ENCODE data around the gene GRID2.
"Not testable (repeated sequence)": the region's sequence is repeated elsewhere in the genome, so short reads cannot be mapped to it uniquely, and the experiment has no call there.

The GRID2 gene

DNA sequence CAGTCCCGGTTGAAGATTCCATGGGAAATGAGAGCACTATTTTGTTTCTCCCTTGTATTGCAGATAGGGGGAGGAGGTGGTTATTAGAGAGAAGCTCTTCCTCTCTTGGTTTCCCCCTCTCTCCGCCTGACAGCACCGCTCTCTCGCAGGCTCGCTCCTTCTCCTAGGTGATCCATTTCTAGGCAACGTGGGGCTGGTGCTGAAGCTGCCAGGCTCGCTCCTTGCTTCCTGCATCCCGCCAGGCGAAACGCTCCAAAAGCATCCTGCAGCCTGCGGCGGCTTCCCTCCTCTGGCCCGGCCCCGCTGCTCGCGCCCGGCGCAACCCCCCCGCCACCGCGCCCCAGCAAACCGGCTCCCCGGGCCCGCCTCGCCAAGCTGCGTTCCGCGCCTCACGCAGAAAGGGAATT is at the start of gene GRID2:
TSS of gene GRID2 (plus strand) at position 346 of the 407 bp plus-strand sequence.
- DNase-seq (ENCODE audit: low spot score): no peak

DNA sequence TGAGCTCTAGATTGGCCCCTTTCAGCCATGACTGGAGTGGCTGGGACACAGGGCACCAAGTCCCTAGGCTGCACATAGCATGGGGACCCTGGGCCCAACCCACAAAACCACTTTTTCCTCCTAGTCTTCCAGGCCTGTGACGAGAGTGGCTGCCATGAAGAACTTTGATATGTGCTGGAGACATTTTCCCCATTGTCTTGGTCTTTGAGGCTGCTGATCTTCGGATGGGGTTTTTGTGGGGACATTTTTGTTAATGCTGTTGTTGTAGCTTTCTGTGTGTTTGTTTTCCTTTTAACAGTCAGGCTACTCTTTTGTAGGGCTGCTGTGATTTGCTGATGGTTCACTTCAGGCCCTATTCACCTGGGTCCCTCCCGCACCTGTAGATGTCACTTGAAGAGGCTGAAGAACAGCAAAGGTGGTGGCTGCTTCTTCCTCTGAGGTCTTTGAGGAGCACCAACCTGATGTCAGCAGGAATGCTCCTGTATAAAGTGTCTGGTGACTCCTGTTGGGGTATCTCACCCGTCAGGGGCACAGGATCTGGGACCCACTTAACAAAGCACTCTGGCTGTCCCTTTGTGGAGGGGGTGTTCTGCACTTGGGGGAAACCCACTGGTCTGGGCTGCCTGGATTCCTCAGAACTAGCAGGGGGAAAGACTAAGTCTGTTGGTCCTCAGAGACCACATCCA is 49.6 kb upstream of the GRID2 start:
- DNase-seq (ENCODE audit: low spot score): no peak

DNA sequence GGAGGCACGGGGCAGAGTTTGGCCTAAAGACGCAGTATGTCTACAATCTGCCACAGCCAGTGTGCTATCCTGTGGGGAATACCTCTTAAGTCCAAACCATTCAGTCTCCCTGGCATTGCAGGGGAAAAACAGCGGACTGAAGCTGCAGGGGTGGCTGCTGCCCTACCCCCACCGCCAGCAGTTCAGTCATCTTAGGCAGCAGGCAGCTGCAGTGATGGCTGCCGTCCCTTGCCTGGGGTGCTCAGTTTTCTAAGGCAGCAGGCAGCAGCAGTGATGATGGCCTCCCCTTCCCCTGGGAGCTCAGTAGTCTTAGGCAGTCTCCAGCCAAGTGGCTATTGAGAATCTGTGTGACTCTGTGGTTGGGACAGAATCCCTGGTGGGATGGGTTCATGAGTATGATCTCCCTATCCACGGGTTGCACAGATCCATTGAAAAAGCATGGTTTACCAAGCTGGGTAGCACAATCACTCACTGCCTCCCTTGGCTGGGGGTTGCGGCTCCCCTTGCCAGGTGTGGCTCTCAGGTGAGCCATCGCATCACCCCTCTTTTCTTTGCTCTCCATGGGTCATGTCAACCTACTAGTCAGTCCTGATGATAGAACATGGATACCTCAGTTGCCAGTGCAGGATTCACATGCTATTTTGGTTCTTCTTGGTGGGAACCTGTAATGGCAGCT is 48.9 kb upstream of the GRID2 start:
- no peak for DNase-seq (ENCODE audit: low spot score)

DNA sequence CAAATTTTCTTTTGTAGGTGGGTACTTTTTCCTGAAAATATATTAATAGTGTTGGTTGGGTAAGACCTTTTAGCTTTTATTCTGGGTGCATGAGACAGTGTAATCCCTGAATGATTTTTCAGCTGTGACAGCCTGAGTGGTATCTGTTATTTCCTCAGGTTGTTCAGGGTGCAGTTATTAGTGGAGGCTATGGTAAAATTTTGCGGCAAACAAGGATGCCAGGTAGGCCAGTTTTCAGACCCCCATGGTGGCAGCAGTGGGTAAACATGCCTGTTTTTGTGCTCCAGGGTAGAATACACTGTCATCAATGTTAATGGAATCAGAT is 47.9 kb upstream of the GRID2 start:
- no peak for DNase-seq (ENCODE audit: low spot score)

DNA sequence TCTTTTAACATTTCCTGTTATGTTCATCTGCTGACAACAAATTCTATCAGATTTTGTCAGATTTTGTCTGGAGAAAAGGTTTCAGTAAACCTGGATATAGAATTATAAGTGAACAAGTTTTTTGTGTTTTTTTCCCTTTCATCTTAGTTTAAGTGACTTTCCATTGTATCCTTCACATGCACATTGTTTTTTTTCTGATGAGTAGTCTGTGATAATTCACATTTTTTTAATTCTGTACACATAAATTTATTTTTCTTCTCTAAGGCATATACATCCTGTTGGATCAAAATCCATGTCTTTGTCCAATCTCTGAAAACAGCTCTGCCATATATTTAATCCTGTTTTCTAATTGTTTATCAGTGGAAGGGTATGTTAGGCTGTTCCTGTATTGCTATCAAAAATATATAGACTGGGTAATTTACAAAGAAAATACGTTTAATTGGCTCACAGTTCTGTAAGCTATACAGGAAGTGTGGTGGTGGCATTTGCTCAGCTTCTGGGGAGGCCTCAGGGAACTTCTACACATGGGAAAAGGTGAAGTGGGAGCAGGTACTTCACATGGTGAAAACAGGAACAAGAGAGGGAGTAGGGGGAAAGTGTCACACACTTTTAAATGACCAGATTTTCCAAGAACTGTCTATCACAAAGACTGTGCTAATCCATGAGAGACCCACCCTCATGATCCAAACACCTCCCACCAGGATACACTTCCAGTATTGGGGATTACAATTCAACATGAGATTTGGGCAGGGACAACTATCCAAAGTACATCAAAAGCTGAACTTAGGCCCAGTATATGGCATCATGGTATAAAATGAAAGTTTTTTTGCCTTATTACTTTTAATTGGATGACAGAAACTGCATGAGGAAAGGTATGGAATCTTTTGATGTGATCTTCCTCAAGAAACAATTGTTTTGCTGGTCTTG is 45.6 kb upstream of the GRID2 start:
- no peak for DNase-seq (ENCODE audit: low spot score)

DNA sequence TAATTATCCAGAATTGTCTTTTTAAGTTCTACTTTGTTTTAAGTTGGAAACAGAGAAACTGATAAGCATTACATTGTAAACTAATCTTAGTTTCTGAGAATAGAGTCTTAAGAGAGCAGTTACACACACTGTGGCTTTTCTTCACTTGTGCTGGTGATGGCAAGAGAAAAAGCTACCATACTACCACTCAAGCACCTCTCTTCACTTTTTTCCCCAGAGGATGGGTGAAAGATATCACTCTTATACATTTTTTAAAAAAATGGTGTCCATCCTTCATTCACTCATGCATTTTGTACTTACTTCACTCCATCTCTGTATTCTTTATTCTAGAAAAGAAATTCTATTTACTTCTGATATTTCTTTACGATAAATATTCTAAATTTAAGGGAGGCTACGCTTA is 42.5 kb upstream of the GRID2 start:
- DNase-seq (ENCODE audit: low spot score): no peak

DNA sequence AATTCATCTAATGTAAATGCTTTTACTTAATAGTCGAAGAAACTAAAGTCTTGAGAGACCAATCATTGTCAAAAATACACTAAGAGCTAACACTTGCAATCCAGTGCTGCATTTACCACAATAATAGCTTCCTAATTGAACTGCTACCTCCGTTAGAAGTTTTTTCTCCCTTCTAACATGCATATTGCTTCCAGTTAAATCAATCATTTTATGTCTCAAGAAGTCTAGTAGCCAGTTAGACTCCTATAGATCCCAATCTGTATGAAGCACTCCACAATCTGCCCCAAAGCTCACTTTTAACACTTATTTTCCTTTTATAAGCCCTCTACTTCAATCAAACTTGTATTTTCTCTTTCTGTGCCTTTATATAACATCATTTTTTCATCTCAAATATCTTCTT is 41.4 kb upstream of the GRID2 start:
- no peak for DNase-seq (ENCODE audit: low spot score)

DNA sequence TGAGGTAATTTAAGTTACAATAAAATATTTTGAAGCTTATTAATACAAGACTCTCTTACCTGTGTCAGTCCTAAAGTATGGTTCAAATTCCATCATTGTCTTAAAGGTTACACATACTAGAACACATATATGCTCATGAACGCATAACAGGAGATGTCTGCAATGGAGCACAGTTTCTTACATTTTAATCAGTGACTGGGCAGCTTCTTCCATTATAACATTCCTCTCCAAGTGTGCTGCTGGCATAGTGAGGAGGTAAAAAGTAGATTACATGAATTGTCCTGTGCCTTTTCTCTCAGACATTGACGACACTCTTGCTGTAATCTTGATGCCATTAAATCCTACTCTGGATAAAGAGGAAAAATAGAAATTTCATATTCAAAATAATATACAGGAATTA is 40.8 kb upstream of the GRID2 start:
- no peak for DNase-seq (ENCODE audit: low spot score)

DNA sequence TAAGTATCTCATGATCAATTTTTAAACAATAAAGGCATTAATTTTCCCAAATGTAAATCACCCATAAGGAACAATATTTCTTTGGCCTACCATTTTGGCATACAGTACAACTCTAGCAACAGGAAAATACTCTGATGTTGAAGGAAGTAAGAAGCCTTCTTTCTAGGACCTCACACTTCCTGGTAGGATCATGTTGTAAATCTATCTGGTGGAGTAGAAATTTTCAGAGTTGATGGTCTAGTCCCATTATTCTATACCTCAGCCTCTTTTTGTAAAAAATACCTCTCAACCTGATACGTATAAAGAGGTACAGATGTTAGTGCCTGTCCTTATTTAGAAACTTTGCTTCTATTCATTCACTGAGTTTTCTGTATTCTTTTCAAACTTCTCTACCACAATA is 40.2 kb upstream of the GRID2 start:
- DNase-seq (ENCODE audit: low spot score): no peak

DNA sequence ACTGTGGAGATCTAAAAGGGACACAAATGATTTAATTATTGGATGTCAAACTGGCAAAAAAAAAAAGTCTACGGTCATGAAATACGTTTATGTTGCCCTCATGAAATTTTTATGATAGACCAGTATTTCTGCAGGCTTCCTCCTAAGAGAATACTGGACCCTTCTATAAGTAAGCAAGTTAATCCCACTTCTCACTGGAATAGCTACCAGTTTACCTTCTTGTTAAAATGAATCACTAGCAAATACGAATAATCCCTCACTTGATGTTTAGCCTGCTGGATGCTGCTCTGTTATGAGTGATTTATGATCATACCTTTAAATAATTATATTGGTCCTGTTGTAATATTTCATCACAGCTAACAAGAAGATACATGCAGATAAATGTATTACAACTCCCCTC is 39.6 kb upstream of the GRID2 start:
- DNase-seq (ENCODE audit: low spot score): no peak

DNA sequence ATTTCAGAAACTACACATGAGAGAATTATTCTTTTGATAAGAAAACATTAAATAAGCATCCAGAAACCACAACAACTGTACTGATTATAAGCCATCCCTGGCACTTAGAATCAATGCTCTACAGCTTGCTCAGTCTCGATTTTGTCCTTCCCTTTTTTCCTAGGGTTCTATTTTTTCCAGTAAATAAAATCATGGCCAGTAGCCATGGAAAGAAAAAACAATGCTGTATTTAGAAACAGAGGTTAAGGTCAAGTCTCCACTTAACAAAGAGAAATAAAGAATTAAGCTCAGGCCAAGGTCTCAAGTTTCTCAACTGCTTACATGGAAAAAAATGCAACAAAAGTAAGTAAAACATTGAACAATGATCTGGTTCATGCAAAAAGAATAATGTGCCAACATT is 38.7 kb upstream of the GRID2 start:
- DNase-seq (ENCODE audit: low spot score): no peak

DNA sequence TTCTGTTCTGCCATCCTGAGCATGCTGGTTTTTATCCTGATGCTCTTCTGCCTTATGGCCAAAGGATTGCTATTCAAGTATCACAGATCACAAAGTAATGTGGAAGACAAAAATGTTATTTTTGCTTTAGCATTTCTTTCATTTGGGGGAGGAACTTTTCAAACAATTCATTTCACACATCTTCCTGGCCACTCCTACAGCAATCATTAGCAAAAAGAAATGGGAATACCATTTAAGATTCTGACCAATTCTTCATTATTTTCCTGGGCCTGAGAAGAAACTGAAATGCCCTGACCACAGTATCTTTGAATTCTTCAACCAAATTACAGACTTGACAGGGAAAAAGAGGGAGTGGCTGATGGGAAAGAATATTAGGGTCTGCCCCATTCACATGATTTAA is 38.0 kb upstream of the GRID2 start:
- DNase-seq (ENCODE audit: low spot score): no peak

DNA sequence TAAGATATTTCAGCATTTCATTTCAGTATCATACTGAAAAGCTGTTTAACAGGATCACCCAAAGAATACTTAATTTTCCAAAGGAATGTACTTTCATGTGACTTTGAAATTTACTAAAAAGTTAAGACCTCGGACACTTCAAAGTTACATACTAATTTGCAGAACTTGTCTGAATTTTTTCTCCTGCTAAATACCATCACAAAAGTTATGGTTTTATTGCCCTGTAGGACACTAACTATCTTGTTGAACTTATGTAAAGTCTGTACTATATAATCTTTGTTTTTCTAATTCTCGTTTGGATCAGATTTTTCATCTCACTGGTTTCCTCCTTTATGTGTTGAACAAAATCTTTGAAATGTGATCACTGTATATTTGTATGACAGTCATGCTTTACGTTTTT is 37.2 kb upstream of the GRID2 start:
- no peak for DNase-seq (ENCODE audit: low spot score)

DNA sequence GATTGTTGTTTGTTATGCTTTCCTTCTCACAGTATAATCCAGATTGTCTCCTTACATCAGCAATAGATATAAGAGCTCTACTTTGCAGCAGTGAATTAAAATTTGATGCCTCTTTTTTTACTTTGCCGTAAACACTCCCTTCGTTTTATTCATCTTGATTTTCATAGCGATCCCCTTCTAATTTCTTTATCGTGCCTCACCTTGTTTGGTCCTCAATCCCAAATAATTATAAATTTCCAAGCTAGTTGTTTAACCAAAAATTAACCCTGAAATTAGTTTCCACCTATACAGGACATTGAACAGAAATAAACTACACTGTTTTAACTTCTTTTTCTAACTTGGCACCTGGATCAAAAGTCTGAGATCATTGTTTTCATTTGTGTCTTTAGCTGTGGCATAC is 35.1 kb upstream of the GRID2 start:
- no peak for DNase-seq (ENCODE audit: low spot score)

DNA sequence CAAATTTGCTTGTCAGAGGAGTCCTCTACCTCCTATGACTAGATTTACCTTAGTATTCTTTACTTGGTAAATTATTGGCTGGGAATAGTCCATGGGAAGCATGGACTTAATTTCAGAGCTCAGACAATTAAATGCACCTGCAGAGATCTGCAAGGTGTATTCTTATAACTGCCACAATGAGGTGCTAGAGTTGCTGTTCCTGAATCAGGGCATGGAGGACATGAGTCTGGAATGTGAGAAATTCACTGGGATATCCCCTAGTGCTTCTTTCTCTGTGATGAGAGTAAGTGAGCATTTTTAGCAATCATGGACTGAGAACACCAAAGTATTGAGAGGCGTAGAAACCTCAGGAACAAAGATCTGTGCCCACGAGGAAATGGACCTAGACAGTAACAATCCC is 32.9 kb upstream of the GRID2 start:
- no peak for DNase-seq (ENCODE audit: low spot score)

DNA sequence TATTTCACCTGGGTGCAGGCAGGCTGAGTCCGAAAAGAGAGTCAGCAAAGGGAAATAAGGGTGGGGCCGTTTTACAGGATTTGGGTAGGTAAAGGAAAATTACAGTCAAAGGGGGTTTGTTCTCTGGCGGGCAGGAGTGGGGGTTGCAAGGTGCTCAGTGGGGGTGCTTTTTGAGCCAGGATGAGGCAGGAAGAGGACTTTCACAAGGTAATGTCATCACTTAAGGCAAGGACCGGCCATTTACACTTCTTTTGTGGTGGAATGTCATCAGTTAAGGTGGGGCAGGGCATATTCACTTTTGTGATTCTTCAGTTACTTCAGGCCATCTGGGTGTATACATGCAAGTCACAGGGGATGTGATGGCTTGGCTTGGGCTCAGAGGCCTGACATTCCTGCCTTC is 32.2 kb upstream of the GRID2 start:
- DNase-seq (ENCODE audit: low spot score): not testable (repeated sequence)

DNA sequence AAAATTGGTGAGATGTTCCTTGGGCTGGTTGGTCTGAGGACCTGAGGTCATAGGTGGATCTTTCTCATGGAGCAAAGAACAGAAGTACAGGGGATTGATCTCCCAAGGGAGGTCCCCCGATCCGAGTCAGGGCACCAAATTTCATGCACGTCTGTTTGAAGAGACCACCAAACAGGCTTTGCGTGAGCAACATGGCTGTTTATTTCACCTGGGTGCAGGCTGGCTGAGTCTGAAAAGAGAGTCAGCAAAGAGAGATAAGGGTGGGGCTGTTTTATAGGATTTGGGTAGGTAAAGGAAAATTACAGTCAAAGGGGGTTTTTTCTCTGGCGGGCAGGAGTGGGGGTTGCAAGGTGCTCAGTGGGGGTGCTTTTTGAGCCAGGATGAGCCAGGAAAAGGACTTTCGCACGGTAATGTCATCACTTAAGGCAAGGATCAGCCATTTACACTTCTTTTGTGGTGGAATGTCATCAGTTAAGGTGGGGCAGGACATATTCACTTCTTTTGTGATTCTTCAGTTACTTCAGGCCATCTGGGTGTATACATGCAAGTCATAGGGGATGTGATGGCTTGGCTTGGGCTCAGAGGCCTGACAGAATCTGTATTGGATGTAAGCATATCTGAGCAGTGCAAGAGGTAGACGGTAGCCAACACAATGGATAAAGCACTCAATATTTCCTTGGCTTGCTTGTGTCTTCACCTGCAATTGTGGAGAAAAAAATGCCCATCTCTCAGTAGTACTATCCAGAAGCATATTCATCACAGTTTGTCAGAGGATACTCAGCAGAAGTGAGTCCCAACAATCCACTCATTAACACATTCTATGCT is 26.5 kb upstream of the GRID2 start:
- DNase-seq (ENCODE audit: low spot score): not testable (repeated sequence)

DNA sequence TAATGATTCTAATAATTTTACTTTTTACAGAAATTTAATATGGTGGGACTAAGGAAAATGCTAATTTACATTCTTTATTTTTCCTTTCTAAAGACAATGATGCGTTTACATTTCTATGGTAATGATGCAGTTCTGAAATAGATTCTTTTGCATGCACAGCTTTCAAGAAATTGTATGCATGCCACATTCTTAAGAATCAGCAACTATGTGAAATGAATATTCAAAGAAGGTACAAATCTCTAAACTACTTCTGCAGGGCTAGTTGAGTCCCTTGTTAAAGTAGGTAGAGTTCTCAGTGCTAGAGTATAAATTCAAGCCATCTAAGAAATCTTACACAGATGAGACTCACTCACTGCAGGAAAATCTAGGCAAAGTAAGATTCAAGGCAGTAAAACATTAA is 24.5 kb upstream of the GRID2 start:
- no peak for DNase-seq (ENCODE audit: low spot score)

DNA sequence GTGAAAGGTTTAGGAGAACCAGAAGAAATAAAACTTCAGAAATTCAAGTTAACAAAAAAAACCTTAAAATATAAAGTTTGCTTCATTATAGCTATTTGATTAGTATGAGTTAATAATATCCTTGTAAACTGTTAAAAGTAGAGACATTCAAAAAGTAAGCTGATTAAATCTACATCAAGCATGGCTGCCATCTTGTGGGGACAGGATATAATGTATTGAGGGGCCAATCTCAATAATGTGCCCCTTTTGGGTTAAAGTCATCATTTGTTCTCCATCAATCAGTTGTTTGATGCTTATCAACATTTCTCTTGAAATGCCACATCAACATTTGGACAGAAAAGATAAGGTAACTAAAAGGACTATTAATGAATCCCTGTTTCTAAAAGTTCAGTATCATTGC is 4.6 kb upstream of the GRID2 start:
- DNase-seq (ENCODE audit: low spot score): peak; percentile 21

DNA sequence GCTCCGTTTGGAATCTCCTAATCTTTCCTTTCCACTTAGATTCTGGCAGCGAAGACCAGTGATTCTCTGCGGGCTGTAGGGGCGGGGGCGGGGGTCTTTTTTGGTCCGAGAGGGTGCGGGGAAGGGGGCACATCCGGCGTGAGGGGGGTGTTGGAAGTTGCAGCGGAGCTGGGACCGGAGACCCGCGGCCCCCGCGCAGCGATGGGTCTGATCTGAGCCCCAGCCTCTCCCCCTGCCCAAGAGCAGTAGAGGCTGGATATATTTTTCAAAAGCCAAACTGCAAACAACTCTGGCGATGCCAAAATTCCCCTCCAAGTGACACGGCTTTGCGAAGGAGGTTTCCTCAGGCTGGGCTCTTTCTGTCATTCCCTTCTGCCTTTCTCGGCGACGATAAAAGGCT is 355 bp downstream of the GRID2 start:
- DNase-seq (ENCODE audit: low spot score): no peak

DNA sequence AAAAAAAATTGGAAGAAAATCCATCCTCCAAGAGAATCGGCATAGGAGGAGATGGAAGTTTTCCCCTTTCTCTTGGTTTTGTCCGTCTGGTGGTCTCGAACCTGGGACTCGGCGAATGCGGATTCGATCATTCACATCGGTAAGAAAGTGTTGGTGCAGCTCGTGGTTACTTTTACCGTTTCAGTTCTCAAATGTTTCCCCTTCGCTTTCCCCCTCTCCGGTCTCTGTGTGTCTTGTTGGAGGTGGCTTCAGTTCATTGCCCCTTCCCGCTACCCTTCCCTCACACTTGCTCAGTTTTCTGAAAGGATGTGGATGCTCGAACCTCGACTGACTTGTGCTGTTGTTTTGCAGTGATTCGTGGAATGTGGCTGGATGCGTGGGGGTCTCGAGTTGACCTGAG is 840 bp downstream of the GRID2 start:
- no peak for DNase-seq (ENCODE audit: low spot score)

DNA sequence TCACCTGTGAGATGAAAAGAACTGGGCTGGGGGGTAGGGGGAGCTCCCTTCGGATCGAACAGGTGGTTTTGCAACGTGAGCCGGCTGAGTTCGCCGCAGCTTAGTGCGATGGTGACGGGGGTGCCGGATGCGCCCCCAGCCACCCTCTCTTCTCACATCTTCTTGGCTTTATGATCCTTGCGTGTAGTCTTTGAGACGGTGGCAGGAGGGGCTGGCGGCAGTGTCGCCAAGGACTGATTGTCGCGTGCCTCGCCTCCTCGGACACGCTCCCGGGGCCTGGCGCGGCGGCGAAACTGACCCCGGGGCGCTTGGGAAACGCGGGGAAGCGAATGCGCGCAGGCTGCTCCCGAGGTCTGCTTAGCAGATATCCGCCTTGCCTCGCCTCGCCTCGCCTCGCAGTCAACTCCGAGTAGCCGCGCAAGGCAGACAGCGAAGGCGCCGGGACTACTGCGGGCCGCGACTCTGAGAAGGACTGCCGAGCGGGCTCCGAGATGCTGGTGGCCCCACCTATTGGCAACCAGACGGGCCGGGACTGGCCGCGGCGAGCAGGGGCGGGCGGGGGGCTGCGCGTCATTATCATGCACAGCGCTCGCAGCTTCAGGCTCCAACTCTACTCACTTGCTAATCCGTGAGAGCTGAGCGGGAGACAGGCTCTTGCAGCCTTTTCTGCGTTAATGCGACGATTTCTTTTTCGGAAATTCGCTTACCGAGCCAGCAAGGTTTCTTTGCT is 1.5 kb downstream of the GRID2 start:
- DNase-seq (ENCODE audit: low spot score): no peak
